Measurements from ENCODE around the gene FRMD6.

The FRMD6 gene

GRCh38 chr14:51717766-51718165, 66.1 kb downstream of the FRMD6 start:
- DNase-seq (ENCODE audit: low read depth): no peak
- no peak for TF ChIP-seq CTCF (IDR thresholded peaks at IDR 0.05; ENCODE audit: control insufficient read depth, insufficient read depth, low read depth, low read length, missing control alignments)
- H3K4me3 ChIP-seq (ENCODE audit: control insufficient read depth, low read depth, low read length): no peak overlapping the region

- no peak overlapping the region for H3K4me3 ChIP-seq (ENCODE audit: control insufficient read depth, low read depth, low read length)
- DNase-seq (ENCODE audit: low read depth): no peak
- no peak for TF ChIP-seq CTCF (IDR thresholded peaks at IDR 0.05; ENCODE audit: control insufficient read depth, insufficient read depth, low read depth, low read length, missing control alignments)
These were observed 68.2 kb downstream of the FRMD6 start for GRCh38 chr14:51719955-51720354.

GRCh38 chr14:51723990-51724389, 72.3 kb downstream of the FRMD6 start:
- no peak for TF ChIP-seq CTCF (IDR thresholded peaks at IDR 0.05; ENCODE audit: control insufficient read depth, insufficient read depth, low read depth, low read length, missing control alignments)
- H3K4me3 ChIP-seq (ENCODE audit: control insufficient read depth, low read depth, low read length): no peak overlapping the region
- no peak for DNase-seq (ENCODE audit: low read depth)

- DNase-seq (ENCODE audit: low read depth): no peak
- no peak for TF ChIP-seq CTCF (IDR thresholded peaks at IDR 0.05; ENCODE audit: control insufficient read depth, insufficient read depth, low read depth, low read length, missing control alignments)
- H3K4me3 ChIP-seq (ENCODE audit: control insufficient read depth, low read depth, low read length): no peak overlapping the region
These were observed 72.9 kb downstream of the FRMD6 start for GRCh38 chr14:51724650-51725049.

- H3K4me3 ChIP-seq (ENCODE audit: control insufficient read depth, low read depth, low read length): no peak overlapping the region
- no peak for TF ChIP-seq CTCF (IDR thresholded peaks at IDR 0.05; ENCODE audit: control insufficient read depth, insufficient read depth, low read depth, low read length, missing control alignments)
- no peak for DNase-seq (ENCODE audit: low read depth)
These were observed 73.4 kb downstream of the FRMD6 start for GRCh38 chr14:51725061-51725460.

GRCh38 chr14:51726166-51726899, 74.6 kb downstream of the FRMD6 start:
- no peak overlapping the region for H3K4me3 ChIP-seq (ENCODE audit: control insufficient read depth, low read depth, low read length)
- no peak for DNase-seq (ENCODE audit: low read depth)
- no peak for TF ChIP-seq CTCF (IDR thresholded peaks at IDR 0.05; ENCODE audit: control insufficient read depth, insufficient read depth, low read depth, low read length, missing control alignments)
